ENCODE measurements around the gene CIAPIN1. TPM values are rescaled to one million over a fixed set of nuclear protein-coding genes. Genes with fewer than 3 reads are reported as not detected.

CIAPIN1 gene
- total RNA-seq, 1 donor from 2014 or later, result 71.3 TPM

- no peak for FAIRE-seq
- no peak for TF ChIP-seq CTCF (IDR thresholded peaks at IDR 0.05; ENCODE audit: insufficient read depth, low read length, severe bottlenecking)
- Histone ChIP-seq H3K27me3 (ENCODE audit: control insufficient read depth, insufficient read depth, low read length) (no peaks in the 10 kb centered on the region), H3K4me3 (ENCODE audit: low read depth, low read length) (no peak overlapping the region), H3K36me3 (ENCODE audit: control insufficient read depth, insufficient read depth, low read length) (peaks cover 1% of the 10 kb centered on the region)
- no peak for DNase-seq (ENCODE audit: low read depth)
Measured at GRCh38 chr16:57480754-57481230, 33.6 kb upstream of the CIAPIN1 start.

GRCh38 chr16:57479976-57480753, 33.0 kb upstream of the CIAPIN1 start:
- TF ChIP-seq CTCF (IDR thresholded peaks at IDR 0.05; ENCODE audit: insufficient read depth, low read length, severe bottlenecking), result no peak
- H3K27me3 ChIP-seq (ENCODE audit: control insufficient read depth, insufficient read depth, low read length), result no peaks in the 10 kb centered on the region
- no peak for DNase-seq (ENCODE audit: low read depth)
- FAIRE-seq, result no peak
- H3K36me3 ChIP-seq (ENCODE audit: control insufficient read depth, insufficient read depth, low read length), result peaks cover 1% of the 10 kb centered on the region
- H3K4me3 ChIP-seq (ENCODE audit: low read depth, low read length), result no peak overlapping the region

GRCh38 chr16:57479205-57479975, 32.2 kb upstream of the CIAPIN1 start:
- DNase-seq (ENCODE audit: low read depth), result no peak
- H3K4me3 ChIP-seq (ENCODE audit: low read depth, low read length), result no peak overlapping the region

GRCh38 chr16:57478396-57479204, 31.4 kb upstream of the CIAPIN1 start:
- peaks cover 4% of the 10 kb centered on the region for H3K36me3 ChIP-seq (ENCODE audit: control insufficient read depth, insufficient read depth, low read length)
- H3K27me3 ChIP-seq (ENCODE audit: control insufficient read depth, insufficient read depth, low read length), result no peaks in the 10 kb centered on the region
- TF ChIP-seq CTCF (IDR thresholded peaks at IDR 0.05; ENCODE audit: insufficient read depth, low read length, severe bottlenecking), result no peak
- no peak overlapping the region for H3K4me3 ChIP-seq (ENCODE audit: low read depth, low read length)
- FAIRE-seq (no peak), DNase-seq (ENCODE audit: low read depth) (no peak)

More at GRCh38 chr16:57479205-57479975, 32.2 kb upstream of the CIAPIN1 start:
- TF ChIP-seq CTCF (IDR thresholded peaks at IDR 0.05; ENCODE audit: insufficient read depth, low read length, severe bottlenecking), result no peak
- Histone ChIP-seq H3K36me3 (ENCODE audit: control insufficient read depth, insufficient read depth, low read length) (peaks cover 4% of the 10 kb centered on the region), H3K27me3 (ENCODE audit: control insufficient read depth, insufficient read depth, low read length) (no peaks in the 10 kb centered on the region)
- FAIRE-seq, result peak; percentile 58

GRCh38 chr16:57477531-57478202, 30.5 kb upstream of the CIAPIN1 start:
- no peak for FAIRE-seq
- no peak for TF ChIP-seq CTCF (IDR thresholded peaks at IDR 0.05; ENCODE audit: insufficient read depth, low read length, severe bottlenecking)
- no peak for DNase-seq (ENCODE audit: low read depth)

More at GRCh38 chr16:57477531-57478202, 30.5 kb upstream of the CIAPIN1 start:
- H3K27me3 ChIP-seq (ENCODE audit: control insufficient read depth, insufficient read depth, low read length), result no peaks in the 10 kb centered on the region
- H3K4me3 ChIP-seq (ENCODE audit: low read depth, low read length), result no peak overlapping the region
- peaks cover 9% of the 10 kb centered on the region for H3K36me3 ChIP-seq (ENCODE audit: control insufficient read depth, insufficient read depth, low read length)

Data from bronchial epithelial cell (primary cell).